ENCODE results near the gene NRARP. TPM values are rescaled to one million over a fixed set of nuclear protein-coding genes. Genes with fewer than 3 reads are reported as not detected.

The NRARP gene
- total RNA-seq, 1 experiment from 2014 or later: 23.8 TPM

DNA sequence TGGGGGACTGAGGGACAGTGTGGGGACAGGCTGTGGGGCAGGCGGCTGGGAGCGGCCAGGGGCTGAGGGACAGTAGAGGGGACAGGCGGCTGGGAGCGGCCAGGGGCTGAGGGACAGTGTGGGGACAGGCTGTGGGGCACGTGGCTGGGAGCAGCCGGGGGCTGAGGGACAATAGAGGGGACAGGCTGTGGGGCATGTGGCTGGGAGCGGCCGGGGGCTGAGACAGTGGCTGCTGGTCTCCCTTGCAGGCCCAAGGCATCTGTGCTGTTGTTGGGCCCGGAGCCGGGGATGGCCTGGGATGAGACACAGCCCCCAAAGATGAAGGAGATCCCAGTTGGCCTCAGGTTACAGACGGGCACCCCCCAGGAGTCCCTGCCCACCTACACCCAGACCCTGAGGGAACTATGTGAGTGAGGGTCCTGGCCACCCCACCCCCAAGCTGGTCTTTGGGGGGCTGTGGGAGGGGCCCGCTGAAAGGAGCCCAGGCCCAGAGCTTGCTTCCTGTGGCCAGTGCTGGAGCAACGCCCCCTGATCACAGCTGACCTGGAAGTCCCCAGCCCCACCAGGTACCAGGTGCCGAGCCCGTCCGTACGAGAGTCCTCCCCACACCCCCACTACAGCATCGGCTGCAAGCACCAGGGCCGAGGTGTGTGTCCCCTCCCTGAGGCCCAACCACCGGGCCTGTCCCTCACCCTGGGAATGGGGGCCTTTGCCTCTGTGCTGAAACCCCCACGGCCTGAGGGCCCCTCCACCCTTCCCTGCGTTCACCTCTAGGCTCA is 50.4 kb downstream of the NRARP start:
- no peak overlapping the region for H2AK5ac ChIP-seq (ENCODE audit: insufficient read length, low read length)
- no peak overlapping the region for H2AFZ ChIP-seq (ENCODE audit: low read length)
- H3K9ac ChIP-seq (ENCODE audit: extremely low read depth, insufficient read length, low read length): no peak overlapping the region
- no peak overlapping the region; the same call in 1 of the 2 replicates for H3K14ac ChIP-seq (ENCODE audit: insufficient read depth, low read length)
- H3K4me3 Mint-ChIP-seq: no peak overlapping the region
- H2BK15ac ChIP-seq (ENCODE audit: low read depth, low read length): no peak overlapping the region
- no peaks in the 10 kb centered on the region for H3K9me3 Mint-ChIP-seq
- no peak overlapping the region for H3K4ac ChIP-seq (ENCODE audit: low read depth, low read length)
- no peak overlapping the region for H3K27ac ChIP-seq (ENCODE audit: insufficient read length, low read depth, low read length)
- no peak overlapping the region for H2BK12ac ChIP-seq (ENCODE audit: insufficient read length, low read depth, low read length)
- DNase-seq: no peak
- H3K4me2 ChIP-seq (ENCODE audit: insufficient read depth, insufficient read length, low read length): no peak overlapping the region
- H3K27ac Mint-ChIP-seq: no peak overlapping the region
- H2BK120ac ChIP-seq (ENCODE audit: low read depth, low read length, poor library complexity, severe bottlenecking): no peak overlapping the region
- H3K23me2 ChIP-seq (ENCODE audit: insufficient read length, low read depth, low read length, poor library complexity, severe bottlenecking): peaks cover 14% of the 10 kb centered on the region
- no peak overlapping the region for H2BK5ac ChIP-seq (ENCODE audit: insufficient read length, low read length)
- H3K27me3 Mint-ChIP-seq (ENCODE audit: low read depth): peaks cover 29% of the 10 kb centered on the region
- H3K27me3 ChIP-seq (ENCODE audit: insufficient read depth, low read length): no peaks in the 10 kb centered on the region
- no peak overlapping the region for H2BK20ac ChIP-seq (ENCODE audit: low read depth, low read length, poor library complexity, severe bottlenecking)
- H3K9me3 ChIP-seq (ENCODE audit: control insufficient read depth, low read depth, low read length): no peaks in the 10 kb centered on the region
- H3K36me3 Mint-ChIP-seq (ENCODE audit: insufficient read depth in 1 of 3, low read depth in 3 of 3): peaks cover 3 to 4% (median 4%) of the 10 kb centered on the region in 3 experiments; a peak in 4 of 7 replicates
- no peak overlapping the region for H4K5ac ChIP-seq (ENCODE audit: insufficient read length, low read depth, low read length)
- no peak overlapping the region for H4K91ac ChIP-seq (ENCODE audit: insufficient read length, low read depth, low read length)
- peaks cover 8 to 19% of the 10 kb centered on the region in 2 experiments for H3K4me1 Mint-ChIP-seq
- no peak overlapping the region for H3K56ac ChIP-seq (ENCODE audit: insufficient read length, low read depth, low read length)
- no peaks in the 10 kb centered on the region for H3K4me1 ChIP-seq (ENCODE audit: insufficient read depth, low read length)
- no peak overlapping the region for H3T11ph ChIP-seq (ENCODE audit: low read length)
- no peak overlapping the region for H4K8ac ChIP-seq (replicated peaks; ENCODE audit: insufficient read length, low read depth, low read length)
- TF ChIP-seq, protein P1, sequence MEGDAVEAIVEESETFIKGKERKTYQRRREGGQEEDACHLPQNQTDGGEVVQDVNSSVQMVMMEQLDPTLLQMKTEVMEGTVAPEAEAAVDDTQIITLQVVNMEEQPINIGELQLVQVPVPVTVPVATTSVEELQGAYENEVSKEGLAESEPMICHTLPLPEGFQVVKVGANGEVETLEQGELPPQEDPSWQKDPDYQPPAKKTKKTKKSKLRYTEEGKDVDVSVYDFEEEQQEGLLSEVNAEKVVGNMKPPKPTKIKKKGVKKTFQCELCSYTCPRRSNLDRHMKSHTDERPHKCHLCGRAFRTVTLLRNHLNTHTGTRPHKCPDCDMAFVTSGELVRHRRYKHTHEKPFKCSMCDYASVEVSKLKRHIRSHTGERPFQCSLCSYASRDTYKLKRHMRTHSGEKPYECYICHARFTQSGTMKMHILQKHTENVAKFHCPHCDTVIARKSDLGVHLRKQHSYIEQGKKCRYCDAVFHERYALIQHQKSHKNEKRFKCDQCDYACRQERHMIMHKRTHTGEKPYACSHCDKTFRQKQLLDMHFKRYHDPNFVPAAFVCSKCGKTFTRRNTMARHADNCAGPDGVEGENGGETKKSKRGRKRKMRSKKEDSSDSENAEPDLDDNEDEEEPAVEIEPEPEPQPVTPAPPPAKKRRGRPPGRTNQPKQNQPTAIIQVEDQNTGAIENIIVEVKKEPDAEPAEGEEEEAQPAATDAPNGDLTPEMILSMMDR (conservative IDR thresholded peaks at IDR 0.05): no peak
- H3K23ac ChIP-seq (ENCODE audit: insufficient read length, low read depth, low read length): no peak overlapping the region
- no peak overlapping the region for H3K18ac ChIP-seq (ENCODE audit: insufficient read length, low read depth, low read length)
- no CpG with 5 or more reads among the region's 22 CpGs for WGBS (ENCODE audit: extremely low coverage, insufficient read length, low lambda C conversion rate)
- H3K79me2 ChIP-seq (ENCODE audit: insufficient read depth, low read length): peaks cover 6% of the 10 kb centered on the region; the same call in 1 of the 2 replicates
- no peaks in the 10 kb centered on the region for H4K20me1 ChIP-seq (ENCODE audit: control insufficient read depth, insufficient read depth, insufficient read length)
- H3K79me1 ChIP-seq (ENCODE audit: insufficient read depth, low read depth, low read length, poor library complexity, severe bottlenecking): peaks cover 3% of the 10 kb centered on the region
